ENCODE measurements around the gene EMC6. TPM values are rescaled to one million over a fixed set of nuclear protein-coding genes. Genes with fewer than 3 reads are reported as not detected.

The EMC6 gene
- total RNA-seq, 2 donors from 2014 or later, result 59.4 to 69.5 TPM

DNA sequence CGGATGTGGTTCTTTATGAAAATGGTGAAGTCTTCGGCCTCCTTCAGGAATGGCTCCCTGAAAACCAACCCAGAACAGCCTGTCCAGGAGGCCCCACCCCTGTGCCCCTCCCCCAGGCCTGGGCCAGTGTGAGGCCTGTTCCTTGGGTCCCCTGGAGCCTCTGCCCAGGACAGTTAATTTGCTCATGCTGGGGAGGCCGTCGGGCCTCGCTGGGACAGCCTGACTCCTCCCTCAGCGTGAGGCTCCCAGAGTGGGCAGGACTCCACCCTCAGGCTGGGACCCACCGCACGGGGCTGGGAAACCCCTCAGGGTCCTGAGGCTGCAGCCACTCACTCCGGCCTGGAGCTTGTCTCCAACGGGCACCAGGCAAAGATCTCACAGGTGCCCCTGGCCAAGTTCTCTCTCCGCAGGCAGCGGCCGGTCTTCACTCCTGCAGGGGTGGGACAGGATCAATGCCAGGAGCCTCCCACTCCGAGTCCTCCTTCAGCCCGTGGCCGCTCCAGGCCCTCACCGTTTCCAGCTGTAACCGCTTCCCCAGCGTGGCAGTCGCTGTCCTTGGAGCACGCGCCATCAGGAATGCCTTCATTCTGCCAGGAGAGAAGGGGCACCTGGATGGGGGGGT is 21.6 kb downstream of the EMC6 start:
- peaks cover 15% of the 10 kb centered on the region for H3K27me3 ChIP-seq (ENCODE audit: control insufficient read depth, insufficient read depth, low read length, poor library complexity, severe bottlenecking)
- no peaks in the 10 kb centered on the region for H3K4me1 ChIP-seq (ENCODE audit: control insufficient read depth, insufficient read depth, low read length)
- peak; percentile 71 for DNase-seq
- TF ChIP-seq, protein P1, sequence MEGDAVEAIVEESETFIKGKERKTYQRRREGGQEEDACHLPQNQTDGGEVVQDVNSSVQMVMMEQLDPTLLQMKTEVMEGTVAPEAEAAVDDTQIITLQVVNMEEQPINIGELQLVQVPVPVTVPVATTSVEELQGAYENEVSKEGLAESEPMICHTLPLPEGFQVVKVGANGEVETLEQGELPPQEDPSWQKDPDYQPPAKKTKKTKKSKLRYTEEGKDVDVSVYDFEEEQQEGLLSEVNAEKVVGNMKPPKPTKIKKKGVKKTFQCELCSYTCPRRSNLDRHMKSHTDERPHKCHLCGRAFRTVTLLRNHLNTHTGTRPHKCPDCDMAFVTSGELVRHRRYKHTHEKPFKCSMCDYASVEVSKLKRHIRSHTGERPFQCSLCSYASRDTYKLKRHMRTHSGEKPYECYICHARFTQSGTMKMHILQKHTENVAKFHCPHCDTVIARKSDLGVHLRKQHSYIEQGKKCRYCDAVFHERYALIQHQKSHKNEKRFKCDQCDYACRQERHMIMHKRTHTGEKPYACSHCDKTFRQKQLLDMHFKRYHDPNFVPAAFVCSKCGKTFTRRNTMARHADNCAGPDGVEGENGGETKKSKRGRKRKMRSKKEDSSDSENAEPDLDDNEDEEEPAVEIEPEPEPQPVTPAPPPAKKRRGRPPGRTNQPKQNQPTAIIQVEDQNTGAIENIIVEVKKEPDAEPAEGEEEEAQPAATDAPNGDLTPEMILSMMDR (conservative IDR thresholded peaks at IDR 0.05), result no peak
- Mint-ChIP-seq H3K4me1 (no peaks in the 10 kb centered on the region), H3K27ac (no peak overlapping the region), H3K4me3 (no peak overlapping the region), H3K36me3 (ENCODE audit: low read depth) (no peaks in the 10 kb centered on the region), H3K9me3 (no peaks in the 10 kb centered on the region), H3K27me3 (ENCODE audit: insufficient read depth) (peaks cover 20% of the 10 kb centered on the region)
- H3K36me3 ChIP-seq (ENCODE audit: control insufficient read depth, insufficient read depth, low read length), result no peaks in the 10 kb centered on the region
- no peak overlapping the region for H3K27ac ChIP-seq (ENCODE audit: low read depth, low read length)
- H3K9me3 ChIP-seq (ENCODE audit: control insufficient read depth, low read length), result no peaks in the 10 kb centered on the region
- no peak overlapping the region for H3K9ac ChIP-seq (ENCODE audit: extremely low read depth, low read length, poor library complexity, severe bottlenecking)
- H3K4me3 ChIP-seq (ENCODE audit: low read length), result no peak overlapping the region
- WGBS, 2 experiments (ENCODE audit: insufficient coverage in 1 of 2, insufficient read length in 1 of 2), result 83 to 93% methylated on average over 9 to 22 of the region's 22 CpGs

DNA sequence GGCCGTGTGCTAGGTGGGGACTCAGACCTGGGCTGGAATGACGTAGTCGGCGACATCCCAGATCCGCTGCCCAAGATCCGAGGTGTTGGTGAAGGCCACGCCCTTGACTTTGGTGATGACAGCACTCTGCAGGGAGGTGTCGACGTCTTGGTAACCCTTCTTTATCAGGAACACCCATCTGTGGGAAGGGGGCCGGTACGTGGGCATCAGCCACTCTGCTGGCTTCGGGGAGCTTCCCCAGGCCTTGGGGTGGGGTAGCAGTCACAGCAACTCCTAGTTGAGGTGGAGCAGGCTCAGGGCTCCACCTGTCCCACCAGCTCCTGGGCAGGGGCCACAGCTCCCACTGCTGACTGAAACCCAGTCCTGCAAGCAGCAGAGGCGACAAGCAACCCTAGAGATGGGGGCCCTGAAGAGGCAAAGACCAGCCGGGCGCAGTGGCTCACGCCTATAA is 23.0 kb downstream of the EMC6 start:
- no peaks in the 10 kb centered on the region for H3K36me3 Mint-ChIP-seq (ENCODE audit: low read depth)
- no peak overlapping the region for H3K27ac Mint-ChIP-seq
- H3K9me3 Mint-ChIP-seq, result no peaks in the 10 kb centered on the region
- no peaks in the 10 kb centered on the region for H3K4me1 Mint-ChIP-seq
- peaks cover 33% of the 10 kb centered on the region for H3K27me3 Mint-ChIP-seq (ENCODE audit: insufficient read depth)
- WGBS, 2 experiments (ENCODE audit: insufficient coverage in 1 of 2, insufficient read length in 1 of 2), result 87 to 89% methylated on average over 8 to 16 of the region's 16 CpGs
- DNase-seq, result peak; percentile 89
- H3K4me3 Mint-ChIP-seq, result no peak overlapping the region
- Histone ChIP-seq H3K4me1 (ENCODE audit: control insufficient read depth, insufficient read depth, low read length) (no peaks in the 10 kb centered on the region), H3K27ac (ENCODE audit: low read depth, low read length) (no peak overlapping the region), H3K27me3 (ENCODE audit: control insufficient read depth, insufficient read depth, low read length, poor library complexity, severe bottlenecking) (peaks cover 30% of the 10 kb centered on the region), H3K9me3 (ENCODE audit: control insufficient read depth, low read length) (no peaks in the 10 kb centered on the region), H3K36me3 (ENCODE audit: control insufficient read depth, insufficient read depth, low read length) (no peaks in the 10 kb centered on the region), H3K9ac (ENCODE audit: extremely low read depth, low read length, poor library complexity, severe bottlenecking) (no peak overlapping the region), H3K4me3 (ENCODE audit: low read length) (no peak overlapping the region)
- TF ChIP-seq, protein P1 (conservative IDR thresholded peaks at IDR 0.05), result peak; percentile 56

DNA sequence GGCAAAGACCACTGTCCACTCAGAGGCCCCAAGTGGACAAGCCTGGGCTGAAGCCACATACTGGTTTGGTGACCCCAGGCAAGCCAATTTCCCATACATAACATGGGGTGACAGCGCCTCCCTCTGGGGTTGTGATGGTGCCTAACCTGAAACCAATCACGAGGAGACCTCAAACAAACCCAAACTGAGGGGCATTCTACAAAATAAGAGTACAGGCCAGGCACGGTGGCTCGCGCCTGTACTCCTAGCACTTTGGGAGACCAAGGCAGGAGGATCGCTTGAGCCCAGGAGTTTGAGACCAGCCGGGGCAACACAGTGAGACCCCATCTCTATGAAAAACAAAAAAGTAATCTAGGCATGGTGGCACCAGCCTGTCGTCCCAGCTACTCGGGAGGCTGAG is 23.7 kb downstream of the EMC6 start:
- no peaks in the 10 kb centered on the region for H3K36me3 ChIP-seq (ENCODE audit: control insufficient read depth, insufficient read depth, low read length)
- no peak overlapping the region for H3K4me3 Mint-ChIP-seq
- TF ChIP-seq, protein P1 (conservative IDR thresholded peaks at IDR 0.05), result peak; percentile 16
- H3K4me3 ChIP-seq (ENCODE audit: low read length), result no peak overlapping the region
- no peaks in the 10 kb centered on the region for H3K36me3 Mint-ChIP-seq (ENCODE audit: low read depth)
- no peaks in the 10 kb centered on the region for H3K9me3 ChIP-seq (ENCODE audit: control insufficient read depth, low read length)
- H3K27me3 Mint-ChIP-seq (ENCODE audit: insufficient read depth), result peaks cover 40% of the 10 kb centered on the region
- peak; percentile 80 for DNase-seq
- peaks cover 3% of the 10 kb centered on the region for H3K9me3 Mint-ChIP-seq
- H3K4me1 ChIP-seq (ENCODE audit: control insufficient read depth, insufficient read depth, low read length), result no peaks in the 10 kb centered on the region
- no peaks in the 10 kb centered on the region for H3K4me1 Mint-ChIP-seq
- peaks cover 37% of the 10 kb centered on the region for H3K27me3 ChIP-seq (ENCODE audit: control insufficient read depth, insufficient read depth, low read length, poor library complexity, severe bottlenecking)
- WGBS, 2 experiments (ENCODE audit: insufficient coverage in 1 of 2, insufficient read length in 1 of 2), result 94 to 96% methylated on average over 5 to 9 of the region's 9 CpGs
- H3K27ac ChIP-seq (ENCODE audit: low read depth, low read length), result no peak overlapping the region
- no peak overlapping the region for H3K9ac ChIP-seq (ENCODE audit: extremely low read depth, low read length, poor library complexity, severe bottlenecking)
- no peak overlapping the region for H3K27ac Mint-ChIP-seq
